Trophoblast cell (in vitro differentiated cells and primary cell): ENCODE data around the gene JAML.
A peak's percentile ranks its signal among the peaks of the same experiment; 100 is the strongest.

ENCODE experiments used
- DNase-seq, 2 donors: peaks; one replicate each; pipeline ENCODE4 v3.0.0-alpha.2; 2016
- H2AFZ ChIP-seq: 2 replicates; pipeline ENCODE4 v1.6.1; 2013; ENCODE audit warnings: low read length, moderate library complexity, mild to moderate bottlenecking; ENCODE audit not compliant: insufficient read depth, poor library complexity
- H2AK5ac ChIP-seq: 2 replicates; pipeline ENCODE4 v1.6.1; 2013; ENCODE audit warnings: mild to moderate bottlenecking, low read length
- H2BK120ac ChIP-seq: 2 replicates; pipeline ENCODE4 v1.6.1; 2013; ENCODE audit warnings: low read length, mild to moderate bottlenecking, moderate library complexity; ENCODE audit not compliant: insufficient read depth, poor library complexity
- H2BK12ac ChIP-seq: 2 replicates; pipeline ENCODE4 v1.6.1; 2013; ENCODE audit warnings: mild to moderate bottlenecking, low read length, moderate library complexity
- H2BK5ac ChIP-seq: 2 replicates; pipeline ENCODE4 v1.6.1; 2013; ENCODE audit warnings: low read length, low read depth, moderate library complexity, mild to moderate bottlenecking; ENCODE audit not compliant: poor library complexity
- H3K14ac ChIP-seq: 2 replicates; pipeline ENCODE4 v1.6.1; 2013; ENCODE audit warnings: mild to moderate bottlenecking, low read length
- H3K18ac ChIP-seq: 2 replicates; pipeline ENCODE4 v1.6.1; 2013; ENCODE audit warnings: mild to moderate bottlenecking, low read length
- H3K23ac ChIP-seq: 2 replicates; pipeline ENCODE4 v1.6.1; 2013; ENCODE audit warnings: low read length
- H3K27ac ChIP-seq: 2 replicates; pipeline ENCODE4 v1.5.1; 2013; ENCODE audit warnings: low read depth, mild to moderate bottlenecking, inconsistent platforms, low read length, moderate library complexity
- H3K27me3 ChIP-seq: 2 replicates; pipeline ENCODE4 v1.6.1; 2013; ENCODE audit warnings: inconsistent platforms, mild to moderate bottlenecking, low read length, moderate library complexity; ENCODE audit not compliant: insufficient read depth
- H3K36me3 ChIP-seq, 2 experiments: 1 replicate in 1 of 2; 2 replicates in 1 of 2; pipeline ENCODE4 v1.6.1; 2013; ENCODE audit warnings: low read length in 2 of 2, mild to moderate bottlenecking in 2 of 2, moderate library complexity in 1 of 2; ENCODE audit not compliant: insufficient read depth in 2 of 2, control insufficient read depth in 1 of 2
- H3K4ac ChIP-seq: 2 replicates; pipeline ENCODE4 v1.6.1; 2013; ENCODE audit warnings: low read depth, mild to moderate bottlenecking, low read length, moderate library complexity
- H3K4me1 ChIP-seq, 2 experiments: 1 replicate in 1 of 2; 2 replicates in 1 of 2; pipeline ENCODE4 v1.6.1; 2013; ENCODE audit warnings: low read length in 2 of 2, mild to moderate bottlenecking in 2 of 2, moderate library complexity in 1 of 2; ENCODE audit not compliant: insufficient read depth in 2 of 2, control insufficient read depth in 1 of 2
- H3K4me2 ChIP-seq: 2 replicates; pipeline ENCODE4 v1.6.1; 2013; ENCODE audit warnings: inconsistent platforms, mild to moderate bottlenecking, low read length, moderate library complexity
- H3K4me3 ChIP-seq: 2 replicates; pipeline ENCODE4 v1.5.1; 2013; ENCODE audit warnings: mild to moderate bottlenecking, low read depth, low read length, inconsistent platforms
- H3K79me1 ChIP-seq: one replicate; pipeline ENCODE4 v1.6.1; 2013; ENCODE audit warnings: low read length
- H3K79me2 ChIP-seq: 2 replicates; pipeline ENCODE4 v1.6.1; 2013; ENCODE audit warnings: low read length, mild to moderate bottlenecking; ENCODE audit not compliant: control insufficient read depth, insufficient read depth, poor library complexity
- H3K9ac ChIP-seq: 2 replicates; pipeline ENCODE4 v1.6.1; 2013; ENCODE audit warnings: mild to moderate bottlenecking, low read length
- H3K9me3 ChIP-seq: 2 replicates; pipeline ENCODE4 v1.6.1; 2013; ENCODE audit warnings: low read depth, mild to moderate bottlenecking, control low read depth, inconsistent platforms, low read length; ENCODE audit not compliant: insufficient read depth
- H4K12ac ChIP-seq: 2 replicates; pipeline ENCODE4 v1.6.1; 2013; ENCODE audit warnings: low read depth, mild to moderate bottlenecking, low read length, moderate library complexity
- H4K8ac ChIP-seq: 2 replicates; pipeline ENCODE4 v1.6.1; 2013; ENCODE audit warnings: low read depth, mild to moderate bottlenecking, low read length, moderate library complexity
- H4K91ac ChIP-seq: one replicate; pipeline ENCODE4 v1.6.1; 2013; ENCODE audit warnings: low read depth, mild to moderate bottlenecking, low read length, moderate library complexity
- WGBS: extraction: QIAGEN DNeasy Blood & Tissue Kit; methylation state at CpG from one replicate; pipeline ENCODE4 v1.1.7; 2013; ENCODE audit warnings: missing lambda C conversion rate; ENCODE audit not compliant: insufficient read length, insufficient coverage; ENCODE audit errors: extremely low coverage; 5-methylcytosine and 5-hydroxymethylcytosine counted together

Gene JAML

DNA sequence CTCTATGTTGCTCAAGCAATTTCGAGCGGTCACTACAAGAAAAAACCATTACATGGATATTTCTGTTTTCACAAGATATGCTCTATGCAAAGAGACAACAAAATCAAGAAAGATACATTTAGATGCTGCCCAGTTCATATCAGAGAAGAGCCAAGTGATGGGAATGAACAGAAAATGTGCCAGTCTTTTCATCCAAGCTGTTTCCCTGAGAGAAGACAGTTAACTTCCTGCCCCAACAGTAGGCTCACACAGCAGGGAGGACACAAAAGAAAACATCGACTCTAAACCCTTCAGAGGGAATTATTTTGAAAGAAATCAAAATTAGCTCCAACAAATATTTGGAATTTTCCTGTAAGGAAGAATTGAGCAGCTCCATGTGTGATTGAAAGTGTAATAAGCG lies 11.6 kb downstream of the JAML start:
- Histone ChIP-seq H2BK5ac (no peak overlapping the region), H3K27ac (no peak overlapping the region), H4K8ac (no peak overlapping the region), H3K4me2 (no peak overlapping the region), H3K9me3 (no peaks in the 10 kb centered on the region), H2AFZ (no peak overlapping the region), H3K4ac (no peak overlapping the region), H3K79me2 (no peaks in the 10 kb centered on the region), H2BK120ac (no peak overlapping the region), H3K27me3 (no peaks in the 10 kb centered on the region), H3K18ac (no peak overlapping the region), H4K91ac (no peak overlapping the region), H2BK12ac (no peak overlapping the region), H3K4me3 (no peak overlapping the region), H3K79me1 (no peaks in the 10 kb centered on the region), H3K23ac (no peak overlapping the region), H4K12ac (no peak overlapping the region), H2AK5ac (no peak overlapping the region), H3K36me3 (no peaks in the 10 kb centered on the region), H3K4me1 (peaks cover 0 to 2% of the 10 kb centered on the region in 2 experiments), H3K9ac (no peak overlapping the region), H3K14ac (no peak overlapping the region)
- no CpG with 5 or more reads among the region's 4 CpGs for WGBS
- no peak for DNase-seq

DNA sequence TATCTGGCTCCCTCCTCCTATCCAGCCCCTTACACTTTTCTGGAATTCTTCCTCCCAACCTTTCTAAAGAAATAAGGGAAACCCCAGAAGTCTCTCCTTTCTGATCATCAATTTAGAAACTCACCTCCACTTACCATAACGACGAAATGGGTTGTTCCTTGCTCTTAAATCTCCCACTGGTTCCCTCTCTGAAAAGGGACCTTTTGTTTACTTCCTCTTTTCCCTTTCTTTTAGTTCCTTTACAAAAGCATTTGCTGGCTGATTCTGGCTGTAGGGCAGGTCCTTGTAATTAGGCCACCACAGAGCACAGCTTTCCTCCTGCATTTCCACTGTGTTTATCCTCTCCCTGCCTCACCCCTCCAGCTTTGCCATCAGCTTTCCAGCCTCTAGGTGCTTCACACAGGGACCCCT lies 12.0 kb downstream of the JAML start:
- Histone ChIP-seq H3K27ac (no peak overlapping the region), H3K79me1 (no peaks in the 10 kb centered on the region), H3K4me3 (no peak overlapping the region), H2BK12ac (no peak overlapping the region), H3K4me1 (peaks cover 0 to 2% of the 10 kb centered on the region in 2 experiments), H3K23ac (no peak overlapping the region), H2BK120ac (no peak overlapping the region), H4K91ac (no peak overlapping the region), H3K4ac (no peak overlapping the region), H3K79me2 (no peaks in the 10 kb centered on the region), H3K9ac (no peak overlapping the region), H4K8ac (no peak overlapping the region), H3K9me3 (no peaks in the 10 kb centered on the region), H3K27me3 (no peaks in the 10 kb centered on the region), H3K18ac (no peak overlapping the region), H3K36me3 (no peaks in the 10 kb centered on the region), H3K4me2 (no peak overlapping the region), H2AK5ac (no peak overlapping the region), H4K12ac (no peak overlapping the region), H3K14ac (no peak overlapping the region), H2BK5ac (no peak overlapping the region), H2AFZ (no peak overlapping the region)
- DNase-seq: no peak
- WGBS: no CpG with 5 or more reads among the region's 2 CpGs

GRCh38 chr11:118212131-118212725 lies 12.6 kb downstream of the JAML start:
- H3K79me2 ChIP-seq: no peaks in the 10 kb centered on the region
- no peak overlapping the region for H3K18ac ChIP-seq
- H3K23ac ChIP-seq: no peak overlapping the region
- no peak overlapping the region for H3K14ac ChIP-seq
- H2BK5ac ChIP-seq: no peak overlapping the region
- no peak overlapping the region for H4K91ac ChIP-seq
- H2BK12ac ChIP-seq: no peak overlapping the region
- peaks cover 0 to 2% of the 10 kb centered on the region in 2 experiments for H3K4me1 ChIP-seq
- H3K36me3 ChIP-seq: no peaks in the 10 kb centered on the region
- no peaks in the 10 kb centered on the region for H3K9me3 ChIP-seq
- no peak overlapping the region for H3K9ac ChIP-seq
- no peak overlapping the region for H3K4me3 ChIP-seq
- no peaks in the 10 kb centered on the region for H3K27me3 ChIP-seq
- H3K4ac ChIP-seq: no peak overlapping the region
- no peak overlapping the region for H2BK120ac ChIP-seq
- H3K4me2 ChIP-seq: no peak overlapping the region
- H2AFZ ChIP-seq: no peak overlapping the region
- H3K79me1 ChIP-seq: no peaks in the 10 kb centered on the region
- H3K27ac ChIP-seq: no peak overlapping the region
- DNase-seq: peak; percentile 93 to 94
- no peak overlapping the region for H4K12ac ChIP-seq
- H4K8ac ChIP-seq: no peak overlapping the region
- H2AK5ac ChIP-seq: no peak overlapping the region
- no CpG with 5 or more reads among the region's 7 CpGs for WGBS

DNA sequence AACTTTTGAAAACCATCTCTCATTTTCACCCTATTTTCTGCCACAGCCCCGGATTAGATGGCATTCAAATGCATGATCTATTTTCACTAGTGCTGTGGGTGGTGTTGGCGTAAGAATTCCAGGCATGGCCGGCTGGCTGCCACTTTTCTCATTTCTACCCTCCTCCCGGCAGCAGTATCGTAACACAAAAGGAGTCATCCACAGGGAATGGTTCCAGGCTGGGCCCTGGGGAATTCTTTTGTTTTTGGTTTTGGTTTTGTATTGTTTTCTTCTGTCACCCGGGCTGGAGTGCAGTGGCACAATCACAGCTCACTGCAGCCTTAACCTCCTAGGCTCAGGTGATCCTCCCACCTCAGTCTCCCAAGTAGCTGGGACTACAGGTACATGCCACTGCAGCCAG lies 13.8 kb downstream of the JAML start:
- Histone ChIP-seq H2BK12ac (no peak overlapping the region), H3K23ac (no peak overlapping the region), H2BK5ac (no peak overlapping the region), H3K79me2 (no peaks in the 10 kb centered on the region), H4K12ac (no peak overlapping the region), H3K4ac (no peak overlapping the region), H2AK5ac (no peak overlapping the region), H3K27ac (no peak overlapping the region), H3K9ac (no peak overlapping the region), H3K4me3 (no peak overlapping the region), H2AFZ (no peak overlapping the region), H3K18ac (no peak overlapping the region), H3K27me3 (no peaks in the 10 kb centered on the region), H3K14ac (no peak overlapping the region), H4K8ac (no peak overlapping the region), H2BK120ac (no peak overlapping the region), H3K4me1 (peaks cover 0 to 2% of the 10 kb centered on the region in 2 experiments), H3K36me3 (no peaks in the 10 kb centered on the region), H3K4me2 (no peak overlapping the region), H4K91ac (no peak overlapping the region), H3K79me1 (no peaks in the 10 kb centered on the region), H3K9me3 (no peaks in the 10 kb centered on the region)
- WGBS: no CpG with 5 or more reads among the region's 6 CpGs
- DNase-seq: peak; percentile 66 to 80
